Thyroid gland (tissue), 4 donors: ENCODE results near the gene STX10. TPM values are rescaled to one million over a fixed set of nuclear protein-coding genes. Genes with fewer than 3 reads are reported as not detected.

Experiments used
- DNase-seq, 2 donors: peaks; one replicate each; pipeline ENCODE4 v3.0.0-alpha.2; 2019
- H3K27ac ChIP-seq, 3 donors: fragments of 200-600 bp; sonication (generic); 1 replicate in 2 of 3; 2 replicates in 1 of 3; pipeline ENCODE4 v1.5.1; 2016 to 2019; ENCODE audit warnings: mild to moderate bottlenecking in 1 of 3, moderate library complexity in 1 of 3
- H3K27me3 ChIP-seq: fragments of 200-600 bp; sonication (generic); one replicate; pipeline ENCODE4 v1.5.1; 2019
- H3K36me3 ChIP-seq, 2 donors: fragments of 200-600 bp; sonication (generic); one replicate each; pipeline ENCODE4 v1.5.1; 2016 to 2019
- H3K4me1 ChIP-seq, 2 donors: fragments of 200-600 bp; sonication (generic); one replicate each; pipeline ENCODE4 v1.5.1; 2017 to 2019
- H3K4me3 ChIP-seq, 3 donors: fragments of 200-600 bp; sonication (generic); replicated peaks in 1 of 3; 1 replicate in 2 of 3; 2 replicates in 1 of 3; pipeline ENCODE4 v1.5.1; 2016; ENCODE audit warnings: mild to moderate bottlenecking in 1 of 3
- H3K9me3 ChIP-seq: fragments of 200-600 bp; sonication (generic); one replicate; pipeline ENCODE4 v1.5.1; 2017
- CTCF ChIP-seq, 6 experiments: fragments of 200-600 bp in 3 of 6; fragments of 450-650 bp in 3 of 6; sonication (generic) in 3 of 6; IDR thresholded peaks; one replicate each; pipeline ENCODE4 v1.5.1; 2016 to 2019; ENCODE audit warnings: antibody characterized with exemption in 6 of 6, mild to moderate bottlenecking in 2 of 6, inconsistent platforms in 1 of 6, moderate library complexity in 1 of 6
- POLR2A ChIP-seq, 2 donors: fragments of 450-650 bp; IDR thresholded peaks; one replicate each; pipeline ENCODE4 v1.6.1; 2017; ENCODE audit warnings: antibody characterized with exemption in 2 of 2, mild to moderate bottlenecking in 2 of 2, moderate library complexity in 1 of 2
- WGBS, 2 donors: methylation state at CpG; one replicate each; pipeline ENCODE4 v1.1.5; 2017; 5-methylcytosine and 5-hydroxymethylcytosine counted together
- intact Hi-C: fragments of 100-400 bp; cut with DNase I; formaldehyde crosslinking; loops from one replicate; pipeline ENCODE4 v1.15.1; 2023
- total RNA-seq, 4 donors: library from RNA; depleted of rRNA; stranded (reverse); fragments of >200 nt; gene quantifications; one replicate each; pipeline ENCODE4 v1.2.3, GENCODE V29; 2016

STX10 gene
- 10 to 100 TPM; 39.2 to 91.9 (median 56.5) TPM for total RNA-seq

- Histone ChIP-seq H3K9me3 (no peaks in the 10 kb centered on the region), H3K27me3 (no peaks in the 10 kb centered on the region), H3K27ac (peak within 1 kb of the TSS; percentile 96 to 99 (median 98)), H3K4me1 (peaks cover 9 to 10% of the 10 kb centered on the region in 2 donors), H3K4me3 (peak within 1 kb of the TSS; percentile 62 to 79 (median 76)), H3K36me3 (peaks cover 0 to 14% of the 10 kb centered on the region in 2 donors)
- peak; percentile 97 for DNase-seq
- 0 to 1% methylated on average over 19 to 28 of the region's 51 CpGs for WGBS, 2 donors
- TF ChIP-seq POLR2A (IDR thresholded peaks at IDR 0.05): peak; percentile 55 to 94
- TF ChIP-seq CTCF (IDR thresholded peaks at IDR 0.05): peak in 5 of 6 experiments; percentile 31 to 64 (median 48)
- intact Hi-C loops: no loop called here
Measured at GRCh38 chr19:13150187-13150930, at the start of gene STX10, which contains the start of gene IER2. TSS of gene STX10 (minus strand) at chr19:13150375. CDS start at chr19:13150173, 202 bp downstream. TSS of gene IER2 (plus strand) at chr19:13150411. CDS start at chr19:13153187, 2,776 bp downstream.

GRCh38 chr19:13198634-13199033, 48.5 kb upstream of the STX10 start:
- 88 to 91% methylated on average over 18 of the region's 18 CpGs for WGBS, 2 donors

GRCh38 chr19:13195678-13196077, 45.5 kb upstream of the STX10 start:
- Histone ChIP-seq H3K4me1 (no peaks in the 10 kb centered on the region), H3K27ac (no peak overlapping the region), H3K9me3 (no peaks in the 10 kb centered on the region), H3K27me3 (no peaks in the 10 kb centered on the region), H3K4me3 (no peak overlapping the region), H3K36me3 (no peaks in the 10 kb centered on the region)
- TF ChIP-seq CTCF (IDR thresholded peaks at IDR 0.05): no peak
- intact Hi-C loops: loop anchor here (10.0 kb wide), 1 partner anchor 69 kb away; no protein-coding TSS in a partner anchor
- peak; percentile 26 to 34 for DNase-seq
- WGBS, 2 donors: 70 to 77% methylated on average over 7 to 11 of the region's 11 CpGs

More at GRCh38 chr19:13198634-13199033, 48.5 kb upstream of the STX10 start:
- no peaks in the 10 kb centered on the region for H3K9me3 ChIP-seq
- no peaks in the 10 kb centered on the region for H3K36me3 ChIP-seq
- no peak for DNase-seq
- no peak overlapping the region for H3K27ac ChIP-seq
- H3K27me3 ChIP-seq: no peaks in the 10 kb centered on the region
- no peaks in the 10 kb centered on the region for H3K4me1 ChIP-seq
- TF ChIP-seq CTCF (IDR thresholded peaks at IDR 0.05): no peak
- no peak for TF ChIP-seq POLR2A (IDR thresholded peaks at IDR 0.05)
- intact Hi-C loops: loop anchor here (10.0 kb wide), 1 partner anchor 66 kb away; no protein-coding TSS in a partner anchor
- H3K4me3 ChIP-seq: no peak overlapping the region

GRCh38 chr19:13190781-13191540, 40.8 kb upstream of the STX10 start:
- H3K27me3 ChIP-seq: no peaks in the 10 kb centered on the region
- H3K27ac ChIP-seq: no peak overlapping the region
- intact Hi-C loops: loop anchor here (10.0 kb wide), 1 partner anchor 74 kb away; no protein-coding TSS in a partner anchor
- H3K4me3 ChIP-seq: no peak overlapping the region
- no peaks in the 10 kb centered on the region for H3K9me3 ChIP-seq
- WGBS, 2 donors: 75 to 77% methylated on average over 14 to 19 of the region's 19 CpGs
- no peak for TF ChIP-seq CTCF (IDR thresholded peaks at IDR 0.05)
- H3K36me3 ChIP-seq: no peaks in the 10 kb centered on the region
- DNase-seq: no peak
- no peaks in the 10 kb centered on the region for H3K4me1 ChIP-seq
